SHP77 (cell line): ENCODE measurements around the gene MIX23.

Source experiments
- DNase-seq, 2 experiments: peaks; one replicate each; lab custom pipeline; 2025; lab: John Stamatoyannopoulos, UW

The MIX23 gene

GRCh38 chr3:122382888-122383666 is at the start of gene MIX23:
Gene MIX23 (minus strand): TSS chr3:122383231. CDS start chr3:122383224, 7 bp downstream.
- peak; percentile 85 for DNase-seq

GRCh38 chr3:122430371-122430770 is 47.3 kb upstream of the MIX23 start:
- DNase-seq: no peak

GRCh38 chr3:122427857-122428471 is 44.9 kb upstream of the MIX23 start:
- DNase-seq: no peak

- DNase-seq: no peak
Observed at GRCh38 chr3:122421836-122422235, 38.8 kb upstream of the MIX23 start.

- no peak for DNase-seq
Observed at GRCh38 chr3:122421101-122421500, 38.1 kb upstream of the MIX23 start.

- no peak for DNase-seq
Observed at GRCh38 chr3:122416966-122417365, 33.9 kb upstream of the MIX23 start.

- DNase-seq: no peak
Observed at GRCh38 chr3:122415762-122416654, 33.0 kb upstream of the MIX23 start, which contains the start of gene WDR5B. Gene WDR5B (minus strand): TSS chr3:122416062. CDS start chr3:122415528, 534 bp downstream.

- DNase-seq: no peak
Observed at GRCh38 chr3:122415104-122415744, 32.2 kb upstream of the MIX23 start.

GRCh38 chr3:122414391-122414790 is 31.4 kb upstream of the MIX23 start:
- DNase-seq: no peak

GRCh38 chr3:122410639-122411038 is 27.6 kb upstream of the MIX23 start:
- no peak for DNase-seq

- no peak for DNase-seq
Observed at GRCh38 chr3:122410111-122410510, 27.1 kb upstream of the MIX23 start.

- DNase-seq: no peak
Observed at GRCh38 chr3:122409446-122409845, 26.4 kb upstream of the MIX23 start.

- no peak for DNase-seq
Observed at GRCh38 chr3:122407946-122408345, 24.9 kb upstream of the MIX23 start.

- no peak for DNase-seq
Observed at GRCh38 chr3:122406198-122406597, 23.2 kb upstream of the MIX23 start.

GRCh38 chr3:122405015-122405414 is 22.0 kb upstream of the MIX23 start:
- no peak for DNase-seq

- no peak for DNase-seq
Observed at GRCh38 chr3:122403489-122403888, 20.5 kb upstream of the MIX23 start.

GRCh38 chr3:122398920-122399319 is 15.9 kb upstream of the MIX23 start:
- no peak for DNase-seq

GRCh38 chr3:122397201-122397600 is 14.2 kb upstream of the MIX23 start:
- no peak for DNase-seq

GRCh38 chr3:122396511-122396910 is 13.5 kb upstream of the MIX23 start:
- DNase-seq: no peak

- DNase-seq: no peak
Observed at GRCh38 chr3:122395582-122395981, 12.6 kb upstream of the MIX23 start.

GRCh38 chr3:122394173-122394572 is 11.1 kb upstream of the MIX23 start:
- no peak for DNase-seq
